GM06990 (cell line): ENCODE results near the gene ING3.

ENCODE experiments used
- DNase-seq: peaks from one replicate; pipeline ENCODE4 v3.0.0-alpha.2; 2011; ENCODE audit not compliant: insufficient read length; ENCODE audit errors: extremely low read depth
- H3K27me3 ChIP-seq: replicated peaks from 2 replicates; pipeline ENCODE4 v1.6.0; 2011; ENCODE audit warnings: low read length; ENCODE audit not compliant: control insufficient read depth, insufficient read depth
- H3K36me3 ChIP-seq: 2 replicates; pipeline ENCODE4 v1.5.1; 2011; ENCODE audit warnings: low read length; ENCODE audit not compliant: control insufficient read depth, insufficient read depth
- H3K4me3 ChIP-seq: replicated peaks from 2 replicates; pipeline ENCODE4 v1.5.1; 2011; ENCODE audit warnings: low read depth, mild to moderate bottlenecking, control low read depth, low read length
- CTCF ChIP-seq: IDR thresholded peaks from 2 replicates; pipeline ENCODE4 v1.5.1; 2011; ENCODE audit warnings: low read length, control low read depth, mild to moderate bottlenecking, inconsistent platforms; ENCODE audit not compliant: insufficient read depth, poor library complexity, severe bottlenecking

Gene ING3

GRCh38 chr7:120942861-120943260, 7.7 kb upstream of the ING3 start:
- no peak for TF ChIP-seq CTCF

GRCh38 chr7:120944826-120945562, 5.6 kb upstream of the ING3 start:
- Histone ChIP-seq H3K4me3 (no peak overlapping the region), H3K27me3 (no peaks in the 10 kb centered on the region), H3K36me3 (no peaks in the 10 kb centered on the region)
- no peak for TF ChIP-seq CTCF
- no peak for DNase-seq

More at GRCh38 chr7:120942861-120943260, 7.7 kb upstream of the ING3 start:
- no peak for DNase-seq
- no peaks in the 10 kb centered on the region for H3K27me3 ChIP-seq
- H3K4me3 ChIP-seq, result no peak overlapping the region
- H3K36me3 ChIP-seq, result no peaks in the 10 kb centered on the region

- H3K27me3 ChIP-seq, result no peaks in the 10 kb centered on the region
These were observed 2.6 kb upstream of the ING3 start for GRCh38 chr7:120947980-120948379.

GRCh38 chr7:120949393-120949911, 1.1 kb upstream of the ING3 start:
- Histone ChIP-seq H3K36me3 (no peaks in the 10 kb centered on the region; the same call in 1 of the 2 replicates), H3K27me3 (no peaks in the 10 kb centered on the region), H3K4me3 (peak overlapping the region; percentile 76)
- no peak for TF ChIP-seq CTCF
- DNase-seq, result no peak

More at GRCh38 chr7:120947980-120948379, 2.6 kb upstream of the ING3 start:
- TF ChIP-seq CTCF, result no peak
- Histone ChIP-seq H3K36me3 (no peaks in the 10 kb centered on the region), H3K4me3 (no peak overlapping the region)
- DNase-seq, result no peak

GRCh38 chr7:120949998-120950538, 509 bp upstream of the ING3 start:
- no peak for TF ChIP-seq CTCF
- H3K4me3 ChIP-seq, result peak overlapping the region; percentile 76
- H3K27me3 ChIP-seq, result no peaks in the 10 kb centered on the region
- no peak for DNase-seq
- no peaks in the 10 kb centered on the region; the same call in 1 of the 2 replicates for H3K36me3 ChIP-seq
